Neural progenitor cell (in vitro differentiated cells): Measurements from ENCODE around the gene HPSE2.

Experiments used
- EZH2 ChIP-seq: fragments of 200-600 bp; sonication (generic); IDR thresholded peaks from 2 replicates; pipeline ENCODE4 v1.6.1; 2017; ENCODE audit warnings: antibody characterized with exemption, mild to moderate bottlenecking, moderate library complexity
- EZH2phosphoT487 ChIP-seq: fragments of 200-600 bp; sonication (generic); IDR thresholded peaks from 2 replicates; pipeline ENCODE4 v1.6.1; 2017; ENCODE audit warnings: antibody characterized with exemption
- TF ChIP-seq, protein P1 (sequence below): fragments of 200-600 bp; sonication (generic); IDR thresholded peaks from 2 replicates; pipeline ENCODE4 v1.5.1; 2017; ENCODE audit warnings: antibody characterized with exemption, mild to moderate bottlenecking

DNA sequence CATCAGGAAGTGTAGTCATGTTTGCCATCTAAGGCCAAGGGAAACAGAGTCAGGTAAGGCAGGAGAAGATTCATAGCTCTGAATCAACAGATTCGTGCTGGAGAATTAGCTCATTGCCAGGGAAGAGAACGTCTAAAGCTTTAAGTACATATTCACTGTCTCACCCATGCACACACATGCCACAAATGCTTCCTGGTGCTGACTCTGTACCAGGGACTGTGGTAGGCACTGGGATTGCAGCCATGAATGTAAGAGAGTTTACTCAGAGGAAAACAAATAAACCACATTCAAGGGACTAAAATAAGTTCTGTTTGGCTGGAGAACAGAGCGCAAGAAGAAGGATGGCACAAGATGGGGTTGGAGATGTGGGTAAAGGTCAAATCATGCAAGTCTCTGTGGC is 699.1 kb downstream of the HPSE2 start:
- TF ChIP-seq, protein P1, sequence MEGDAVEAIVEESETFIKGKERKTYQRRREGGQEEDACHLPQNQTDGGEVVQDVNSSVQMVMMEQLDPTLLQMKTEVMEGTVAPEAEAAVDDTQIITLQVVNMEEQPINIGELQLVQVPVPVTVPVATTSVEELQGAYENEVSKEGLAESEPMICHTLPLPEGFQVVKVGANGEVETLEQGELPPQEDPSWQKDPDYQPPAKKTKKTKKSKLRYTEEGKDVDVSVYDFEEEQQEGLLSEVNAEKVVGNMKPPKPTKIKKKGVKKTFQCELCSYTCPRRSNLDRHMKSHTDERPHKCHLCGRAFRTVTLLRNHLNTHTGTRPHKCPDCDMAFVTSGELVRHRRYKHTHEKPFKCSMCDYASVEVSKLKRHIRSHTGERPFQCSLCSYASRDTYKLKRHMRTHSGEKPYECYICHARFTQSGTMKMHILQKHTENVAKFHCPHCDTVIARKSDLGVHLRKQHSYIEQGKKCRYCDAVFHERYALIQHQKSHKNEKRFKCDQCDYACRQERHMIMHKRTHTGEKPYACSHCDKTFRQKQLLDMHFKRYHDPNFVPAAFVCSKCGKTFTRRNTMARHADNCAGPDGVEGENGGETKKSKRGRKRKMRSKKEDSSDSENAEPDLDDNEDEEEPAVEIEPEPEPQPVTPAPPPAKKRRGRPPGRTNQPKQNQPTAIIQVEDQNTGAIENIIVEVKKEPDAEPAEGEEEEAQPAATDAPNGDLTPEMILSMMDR = no peak
- TF ChIP-seq EZH2 = no peak
- TF ChIP-seq EZH2phosphoT487 = no peak
